HG02623 (cell line): ENCODE data around the gene WDR82.

Experiments used
- ATAC-seq: cut with Tn5 transposase; IDR thresholded peaks from one replicate; pipeline ENCODE4 v1.9.1; 2021; ENCODE audit warnings: moderate library complexity; ENCODE audit not compliant: unreplicated experiment

The WDR82 gene

GRCh38 chr3:52278510-52279069 lies at the start of gene WDR82:
WDR82 (minus strand) TSS chr3:52278649; CDS start chr3:52278361, 288 bp downstream.
- ATAC-seq: peak; percentile 89

GRCh38 chr3:52327486-52328290 lies 49.2 kb upstream of the WDR82 start:
- ATAC-seq: no peak

GRCh38 chr3:52326976-52327375 lies 48.5 kb upstream of the WDR82 start:
- no peak for ATAC-seq

GRCh38 chr3:52325686-52326085 lies 47.2 kb upstream of the WDR82 start:
- no peak for ATAC-seq

GRCh38 chr3:52324676-52325075 lies 46.2 kb upstream of the WDR82 start:
- ATAC-seq: no peak

- no peak for ATAC-seq
Observed at GRCh38 chr3:52323526-52324295, 45.3 kb upstream of the WDR82 start.

- ATAC-seq: no peak
Observed at GRCh38 chr3:52322466-52322865, 44.0 kb upstream of the WDR82 start.

GRCh38 chr3:52321481-52321880 lies 43.0 kb upstream of the WDR82 start:
- ATAC-seq: no peak

GRCh38 chr3:52319921-52320595 lies 41.6 kb upstream of the WDR82 start:
- ATAC-seq: no peak

GRCh38 chr3:52318186-52318816 lies 39.9 kb upstream of the WDR82 start:
- ATAC-seq: no peak

GRCh38 chr3:52317208-52318000 lies 39.0 kb upstream of the WDR82 start:
- ATAC-seq: no peak

- ATAC-seq: no peak
Observed at GRCh38 chr3:52315977-52316764, 37.7 kb upstream of the WDR82 start, which contains the start of gene DNAH1. DNAH1 (plus strand) TSS chr3:52316319; CDS start chr3:52322443, 6,124 bp downstream.

- ATAC-seq: no peak
Observed at GRCh38 chr3:52315006-52315405, 36.6 kb upstream of the WDR82 start.

GRCh38 chr3:52314489-52314888 lies 36.0 kb upstream of the WDR82 start:
- ATAC-seq: no peak

- peak; percentile 83 for ATAC-seq
Observed at GRCh38 chr3:52313774-52314188, 35.3 kb upstream of the WDR82 start.

GRCh38 chr3:52313188-52313773 lies 34.8 kb upstream of the WDR82 start:
- ATAC-seq: no peak

- ATAC-seq: no peak
Observed at GRCh38 chr3:52311576-52312119, 33.2 kb upstream of the WDR82 start.

- ATAC-seq: peak; percentile 32
Observed at GRCh38 chr3:52310861-52311575, 32.6 kb upstream of the WDR82 start.
